Measurements from ENCODE around the gene C8B.

C8B gene

DNA sequence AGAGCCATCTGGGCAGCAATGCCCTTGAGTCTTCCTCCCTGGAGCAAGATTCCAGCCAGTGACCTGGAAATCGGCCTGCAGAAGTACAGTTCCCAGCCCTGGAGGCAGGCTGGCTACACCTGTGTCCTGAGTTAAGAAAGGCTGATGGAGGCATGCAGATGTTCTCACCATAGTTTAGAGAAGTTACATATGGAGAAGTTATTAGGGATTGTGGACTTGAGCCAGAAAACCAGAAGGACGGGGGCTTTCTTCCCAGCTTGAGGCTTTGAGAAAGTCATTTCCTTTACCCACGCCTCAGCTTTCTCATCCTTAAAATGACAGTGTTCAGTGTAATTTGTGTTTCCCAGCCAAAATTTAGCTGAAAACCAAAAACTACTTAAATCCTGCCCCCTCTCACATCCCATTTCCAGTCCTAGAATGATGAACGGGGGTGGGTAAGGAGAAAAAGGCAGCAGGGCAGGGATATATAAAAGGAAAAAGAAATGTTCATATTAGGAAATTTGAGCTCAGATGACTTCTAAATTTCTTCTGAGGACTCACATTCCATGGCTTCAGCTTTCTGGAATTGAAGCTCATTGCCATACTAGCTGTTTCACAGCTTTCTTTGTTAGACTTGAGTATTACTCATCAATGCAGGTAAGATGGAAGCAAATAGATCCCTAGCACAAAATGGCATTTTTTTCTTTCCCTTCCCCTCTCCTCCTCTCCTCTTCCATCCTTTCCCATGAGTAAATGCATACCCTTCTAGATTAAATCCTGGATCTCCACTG lies 14.4 kb upstream of the C8B start:
- Histone ChIP-seq H3K4me3 (ENCODE audit: low read depth, low read length) (no peak overlapping the region), H3K27me3 (replicated peaks) (no peaks in the 10 kb centered on the region), H3K36me3 (replicated peaks) (no peaks in the 10 kb centered on the region), H3K27ac (no peak overlapping the region)
- DNase-seq = no peak
- in situ Hi-C loops (cut with HindIII; ENCODE audit: low pct_ligation_motif_present, low sequenced_read_pairs) = no loop called here
- TF ChIP-seq, protein P1, sequence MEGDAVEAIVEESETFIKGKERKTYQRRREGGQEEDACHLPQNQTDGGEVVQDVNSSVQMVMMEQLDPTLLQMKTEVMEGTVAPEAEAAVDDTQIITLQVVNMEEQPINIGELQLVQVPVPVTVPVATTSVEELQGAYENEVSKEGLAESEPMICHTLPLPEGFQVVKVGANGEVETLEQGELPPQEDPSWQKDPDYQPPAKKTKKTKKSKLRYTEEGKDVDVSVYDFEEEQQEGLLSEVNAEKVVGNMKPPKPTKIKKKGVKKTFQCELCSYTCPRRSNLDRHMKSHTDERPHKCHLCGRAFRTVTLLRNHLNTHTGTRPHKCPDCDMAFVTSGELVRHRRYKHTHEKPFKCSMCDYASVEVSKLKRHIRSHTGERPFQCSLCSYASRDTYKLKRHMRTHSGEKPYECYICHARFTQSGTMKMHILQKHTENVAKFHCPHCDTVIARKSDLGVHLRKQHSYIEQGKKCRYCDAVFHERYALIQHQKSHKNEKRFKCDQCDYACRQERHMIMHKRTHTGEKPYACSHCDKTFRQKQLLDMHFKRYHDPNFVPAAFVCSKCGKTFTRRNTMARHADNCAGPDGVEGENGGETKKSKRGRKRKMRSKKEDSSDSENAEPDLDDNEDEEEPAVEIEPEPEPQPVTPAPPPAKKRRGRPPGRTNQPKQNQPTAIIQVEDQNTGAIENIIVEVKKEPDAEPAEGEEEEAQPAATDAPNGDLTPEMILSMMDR (IDR thresholded peaks at IDR 0.05; ENCODE audit: low read depth, low read length, missing control alignments) = no peak

DNA sequence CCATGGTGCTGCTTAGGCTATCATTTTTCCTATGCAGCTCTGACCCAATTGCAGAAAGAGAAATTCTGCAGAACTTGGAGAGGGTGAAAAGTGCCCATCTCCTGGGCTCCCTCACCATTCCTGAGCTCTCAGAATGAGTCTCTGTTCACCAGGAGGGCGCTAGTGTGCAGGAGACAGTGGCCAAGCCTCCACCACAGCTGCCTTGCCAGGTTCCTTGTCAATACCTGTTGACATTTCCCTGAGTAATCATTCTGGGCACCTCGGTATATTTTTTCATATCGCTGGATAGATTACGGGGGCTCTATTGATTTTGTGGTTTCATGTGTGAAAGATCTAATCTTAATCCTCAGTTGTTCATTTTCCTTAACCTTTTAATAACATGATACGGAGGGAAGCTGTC lies 13.0 kb upstream of the C8B start:
- H3K36me3 ChIP-seq (replicated peaks) = no peaks in the 10 kb centered on the region
- H3K4me3 ChIP-seq (ENCODE audit: low read depth, low read length) = no peak overlapping the region
- no peak overlapping the region for H3K27ac ChIP-seq
- DNase-seq = no peak
- in situ Hi-C loops (cut with HindIII; ENCODE audit: low pct_ligation_motif_present, low sequenced_read_pairs) = no loop called here
- no peaks in the 10 kb centered on the region for H3K27me3 ChIP-seq (replicated peaks)
- TF ChIP-seq, protein P1 (IDR thresholded peaks at IDR 0.05; ENCODE audit: low read depth, low read length, missing control alignments) = no peak

DNA sequence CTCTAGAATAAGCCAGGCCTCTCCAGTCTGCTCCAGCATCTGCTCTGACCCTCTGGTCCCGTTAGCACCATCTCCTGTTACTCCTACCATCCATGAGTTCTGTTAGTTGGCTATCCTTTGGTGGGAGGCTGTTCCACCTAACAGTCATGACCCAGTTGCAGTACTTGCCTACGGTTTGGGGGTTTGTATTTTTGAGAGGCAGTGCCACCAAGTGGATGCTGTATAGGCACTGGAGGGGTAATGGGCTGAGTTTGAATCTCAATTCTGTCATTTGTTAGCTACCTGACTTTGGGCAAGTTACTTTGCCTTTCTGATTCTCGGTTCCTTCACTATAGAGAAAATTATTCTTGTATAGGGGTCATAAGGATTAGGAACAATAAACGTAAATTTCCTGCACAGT lies 12.1 kb upstream of the C8B start:
- Histone ChIP-seq H3K4me3 (ENCODE audit: low read depth, low read length) (no peak overlapping the region), H3K27ac (no peak overlapping the region), H3K27me3 (replicated peaks) (no peaks in the 10 kb centered on the region), H3K36me3 (replicated peaks) (no peaks in the 10 kb centered on the region)
- TF ChIP-seq, protein P1 (IDR thresholded peaks at IDR 0.05; ENCODE audit: low read depth, low read length, missing control alignments) = no peak
- in situ Hi-C loops (cut with HindIII; ENCODE audit: low pct_ligation_motif_present, low sequenced_read_pairs) = no loop called here
- no peak for DNase-seq

GRCh38 chr1:56975446-56975845 lies 9.6 kb upstream of the C8B start:
- TF ChIP-seq, protein P1 (IDR thresholded peaks at IDR 0.05; ENCODE audit: low read depth, low read length, missing control alignments) = no peak

GRCh38 chr1:56973923-56974742 lies 8.3 kb upstream of the C8B start:
- no peak overlapping the region for H3K27ac ChIP-seq
- DNase-seq = no peak
- no peaks in the 10 kb centered on the region for H3K36me3 ChIP-seq (replicated peaks)
- TF ChIP-seq, protein P1 (IDR thresholded peaks at IDR 0.05; ENCODE audit: low read depth, low read length, missing control alignments) = no peak
- in situ Hi-C loops (cut with HindIII; ENCODE audit: low pct_ligation_motif_present, low sequenced_read_pairs) = no loop called here
- no peak overlapping the region for H3K4me3 ChIP-seq (ENCODE audit: low read depth, low read length)
- no peaks in the 10 kb centered on the region for H3K27me3 ChIP-seq (replicated peaks)

More at GRCh38 chr1:56975446-56975845, 9.6 kb upstream of the C8B start:
- no peak for DNase-seq
- H3K36me3 ChIP-seq (replicated peaks) = no peaks in the 10 kb centered on the region
- no peak overlapping the region for H3K27ac ChIP-seq
- H3K27me3 ChIP-seq (replicated peaks) = no peaks in the 10 kb centered on the region
- no peak overlapping the region for H3K4me3 ChIP-seq (ENCODE audit: low read depth, low read length)
- in situ Hi-C loops (cut with HindIII; ENCODE audit: low pct_ligation_motif_present, low sequenced_read_pairs) = no loop called here

Data from brain microvascular endothelial cell (primary cell).